ENCODE data around the gene TM4SF4. TPM values are rescaled to one million over a fixed set of nuclear protein-coding genes. Genes with fewer than 3 reads are reported as not detected.

TM4SF4 gene
- total and polyA plus RNA-seq, 4 donors = 184 to 230 (median 208) TPM

DNA sequence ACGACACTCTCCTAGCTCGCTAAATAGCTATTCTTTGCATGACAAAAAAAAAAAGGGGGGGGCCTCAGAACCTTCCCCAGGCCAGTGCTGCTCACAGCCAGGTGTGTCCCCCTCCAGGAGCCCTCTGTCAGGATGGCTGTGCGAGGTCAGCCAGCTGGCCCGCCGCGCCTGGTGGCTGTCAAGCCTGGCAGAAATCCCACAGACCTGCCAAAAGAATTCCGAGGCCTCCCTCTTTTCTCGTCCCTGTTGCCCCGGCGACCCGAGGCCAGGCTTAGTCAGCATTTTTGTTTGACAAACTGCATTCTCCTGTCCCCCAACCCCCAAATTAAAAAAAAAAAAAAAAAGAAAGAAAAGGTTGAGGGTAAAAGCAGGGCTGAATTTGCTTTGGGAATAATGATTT lies 61.9 kb downstream of the TM4SF4 start:
- no peak overlapping the region for H3K9ac ChIP-seq (ENCODE audit: low read depth in 1 of 2, low read length in 2 of 2)
- peaks cover 3 to 29% (median 13%) of the 10 kb centered on the region in 4 donors for H3K4me1 ChIP-seq (ENCODE audit: control insufficient read depth in 4 of 4, insufficient read depth in 4 of 4, low read length in 3 of 4)
- H3K36me3 ChIP-seq (ENCODE audit: control insufficient read depth in 4 of 4, insufficient read depth in 3 of 4, low read depth in 1 of 4, low read length in 3 of 4) = peaks cover 0 to 2% (median 0%) of the 10 kb centered on the region in 4 donors
- DNase-seq (ENCODE audit: low spot score) = no peak
- H3K4me3 ChIP-seq (ENCODE audit: low read depth in 1 of 3, low read length in 3 of 3) = no peak overlapping the region
- TF ChIP-seq GABPA (IDR thresholded peaks at IDR 0.05 in 1 of 2, conservative IDR thresholded peaks at IDR 0.05 in 1 of 2) (no peak), NR2F2 (IDR thresholded peaks at IDR 0.05) (no peak), YY1 (IDR thresholded peaks at IDR 0.05) (peak; percentile 37), HNF4A (conservative IDR thresholded peaks at IDR 0.05) (peak in 1 of 2 donors; percentile 33), JUND (IDR thresholded peaks at IDR 0.05) (no peak), MAX (IDR thresholded peaks at IDR 0.05) (no peak), RXRA (IDR thresholded peaks at IDR 0.05) (peak in 1 of 2 donors; percentile 43), ATF3 (IDR thresholded peaks at IDR 0.05) (no peak)
- 23% methylated on average over 11 of the region's 11 CpGs for WGBS
- no peaks in the 10 kb centered on the region for H3K27me3 ChIP-seq (ENCODE audit: control insufficient read depth in 4 of 4, insufficient read depth in 4 of 4, low read length in 3 of 4)
- no peaks in the 10 kb centered on the region for H3K9me3 ChIP-seq (ENCODE audit: control insufficient read depth in 4 of 4, low read length in 3 of 4)
- peak overlapping the region in 1 of 2 donors; percentile 26 for H3K27ac ChIP-seq (ENCODE audit: low read depth in 1 of 2, low read length in 2 of 2)

DNA sequence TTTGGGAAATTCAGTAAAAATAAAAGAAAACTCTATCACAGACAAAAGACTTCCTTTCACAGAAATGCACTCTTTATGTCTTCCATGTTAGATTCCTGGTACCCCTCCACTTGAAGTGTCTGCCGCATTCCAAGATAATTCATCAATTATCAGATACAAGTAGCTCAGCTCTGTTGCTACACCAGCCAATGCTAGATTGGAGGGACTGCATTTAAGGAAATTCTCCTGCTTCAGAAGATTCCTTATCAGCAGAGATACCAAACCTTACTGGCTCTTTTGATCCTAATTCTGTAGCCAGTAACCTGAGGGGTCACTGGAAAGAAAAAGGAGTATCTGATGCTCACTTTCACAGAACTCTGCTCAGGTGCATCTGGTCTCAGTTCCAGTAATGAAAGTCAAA lies 63.9 kb downstream of the TM4SF4 start:
- Histone ChIP-seq H3K9me3 (ENCODE audit: control insufficient read depth in 4 of 4, low read length in 3 of 4) (no peaks in the 10 kb centered on the region), H3K4me3 (ENCODE audit: low read depth in 1 of 3, low read length in 3 of 3) (no peak overlapping the region), H3K27me3 (ENCODE audit: control insufficient read depth in 4 of 4, insufficient read depth in 4 of 4, low read length in 3 of 4) (no peaks in the 10 kb centered on the region), H3K4me1 (ENCODE audit: control insufficient read depth in 4 of 4, insufficient read depth in 4 of 4, low read length in 3 of 4) (peaks cover 3 to 30% (median 12%) of the 10 kb centered on the region in 4 donors), H3K9ac (ENCODE audit: low read depth in 1 of 2, low read length in 2 of 2) (no peak overlapping the region), H3K27ac (ENCODE audit: low read depth in 1 of 2, low read length in 2 of 2) (no peak overlapping the region), H3K36me3 (ENCODE audit: control insufficient read depth in 4 of 4, insufficient read depth in 3 of 4, low read depth in 1 of 4, low read length in 3 of 4) (peaks cover 0 to 2% (median 2%) of the 10 kb centered on the region in 4 donors)
- TF ChIP-seq JUND (IDR thresholded peaks at IDR 0.05) = no peak
- TF ChIP-seq, protein P1, sequence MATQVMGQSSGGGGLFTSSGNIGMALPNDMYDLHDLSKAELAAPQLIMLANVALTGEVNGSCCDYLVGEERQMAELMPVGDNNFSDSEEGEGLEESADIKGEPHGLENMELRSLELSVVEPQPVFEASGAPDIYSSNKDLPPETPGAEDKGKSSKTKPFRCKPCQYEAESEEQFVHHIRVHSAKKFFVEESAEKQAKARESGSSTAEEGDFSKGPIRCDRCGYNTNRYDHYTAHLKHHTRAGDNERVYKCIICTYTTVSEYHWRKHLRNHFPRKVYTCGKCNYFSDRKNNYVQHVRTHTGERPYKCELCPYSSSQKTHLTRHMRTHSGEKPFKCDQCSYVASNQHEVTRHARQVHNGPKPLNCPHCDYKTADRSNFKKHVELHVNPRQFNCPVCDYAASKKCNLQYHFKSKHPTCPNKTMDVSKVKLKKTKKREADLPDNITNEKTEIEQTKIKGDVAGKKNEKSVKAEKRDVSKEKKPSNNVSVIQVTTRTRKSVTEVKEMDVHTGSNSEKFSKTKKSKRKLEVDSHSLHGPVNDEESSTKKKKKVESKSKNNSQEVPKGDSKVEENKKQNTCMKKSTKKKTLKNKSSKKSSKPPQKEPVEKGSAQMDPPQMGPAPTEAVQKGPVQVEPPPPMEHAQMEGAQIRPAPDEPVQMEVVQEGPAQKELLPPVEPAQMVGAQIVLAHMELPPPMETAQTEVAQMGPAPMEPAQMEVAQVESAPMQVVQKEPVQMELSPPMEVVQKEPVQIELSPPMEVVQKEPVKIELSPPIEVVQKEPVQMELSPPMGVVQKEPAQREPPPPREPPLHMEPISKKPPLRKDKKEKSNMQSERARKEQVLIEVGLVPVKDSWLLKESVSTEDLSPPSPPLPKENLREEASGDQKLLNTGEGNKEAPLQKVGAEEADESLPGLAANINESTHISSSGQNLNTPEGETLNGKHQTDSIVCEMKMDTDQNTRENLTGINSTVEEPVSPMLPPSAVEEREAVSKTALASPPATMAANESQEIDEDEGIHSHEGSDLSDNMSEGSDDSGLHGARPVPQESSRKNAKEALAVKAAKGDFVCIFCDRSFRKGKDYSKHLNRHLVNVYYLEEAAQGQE (IDR thresholded peaks at IDR 0.05) = no peak
- TF ChIP-seq RAD21 (IDR thresholded peaks at IDR 0.05) = no peak
- WGBS = 96% methylated on average over 1 of the region's 1 CpG
- DNase-seq (ENCODE audit: low spot score) = no peak

- Histone ChIP-seq H3K4me3 (ENCODE audit: low read depth in 1 of 3, low read length in 3 of 3) (no peak overlapping the region), H3K36me3 (ENCODE audit: control insufficient read depth in 4 of 4, insufficient read depth in 3 of 4, low read depth in 1 of 4, low read length in 3 of 4) (peaks cover 0 to 2% (median 2%) of the 10 kb centered on the region in 4 donors), H3K9ac (ENCODE audit: low read depth in 1 of 2, low read length in 2 of 2) (no peak overlapping the region), H3K27ac (ENCODE audit: low read depth in 1 of 2, low read length in 2 of 2) (no peak overlapping the region), H3K9me3 (ENCODE audit: control insufficient read depth in 4 of 4, low read length in 3 of 4) (no peaks in the 10 kb centered on the region), H3K27me3 (ENCODE audit: control insufficient read depth in 4 of 4, insufficient read depth in 4 of 4, low read length in 3 of 4) (no peaks in the 10 kb centered on the region), H3K4me1 (ENCODE audit: control insufficient read depth in 4 of 4, insufficient read depth in 4 of 4, low read length in 3 of 4) (peaks cover 3 to 21% (median 8%) of the 10 kb centered on the region in 4 donors)
- TF ChIP-seq EGR1 (IDR thresholded peaks at IDR 0.05; ENCODE audit: low read depth in 2 of 2) (no peak), YY1 (IDR thresholded peaks at IDR 0.05) (no peak), RXRA (IDR thresholded peaks at IDR 0.05) (no peak), TAF1 (conservative IDR thresholded peaks at IDR 0.05) (no peak), RAD21 (IDR thresholded peaks at IDR 0.05) (no peak)
- TF ChIP-seq, protein P1 (IDR thresholded peaks at IDR 0.05) = no peak
- no peak for DNase-seq (ENCODE audit: low spot score)
- WGBS = 71% methylated on average over 3 of the region's 3 CpGs
Measured at GRCh38 chr3:149541091-149541491, 66.6 kb downstream of the TM4SF4 start.

All from liver (tissue), 9 donors.